ENCODE results near the gene CTTNBP2NL.
"Not testable (repeated sequence)": the region's sequence is repeated elsewhere in the genome, so short reads cannot be mapped to it uniquely, and the experiment has no call there.

Gene CTTNBP2NL

GRCh38 chr1:112389689-112390088 lies 6.3 kb upstream of the CTTNBP2NL start:
- H3K27ac ChIP-seq (ENCODE audit: low read length): peak overlapping the region; percentile 5
- H3K4me3 ChIP-seq (ENCODE audit: low read depth in 1 of 2, low read length in 2 of 2): no peak overlapping the region
- no peaks in the 10 kb centered on the region for H3K9me3 ChIP-seq (ENCODE audit: control insufficient read depth in 1 of 2, low read length in 2 of 2)
- H3K27me3 ChIP-seq (ENCODE audit: low read depth, low read length): no peaks in the 10 kb centered on the region
- no peaks in the 10 kb centered on the region for H3K36me3 ChIP-seq (ENCODE audit: control insufficient read depth in 1 of 2, insufficient read depth in 2 of 2, low read length in 2 of 2)
- peaks cover 16 to 17% of the 10 kb centered on the region in 2 donors for H3K4me1 ChIP-seq (ENCODE audit: control insufficient read depth in 1 of 2, insufficient read depth in 2 of 2, low read length in 2 of 2)

- not testable (repeated sequence) for H3K9me3 ChIP-seq (ENCODE audit: control insufficient read depth in 1 of 2, low read length in 2 of 2); H3K27me3 ChIP-seq (ENCODE audit: low read depth, low read length); H3K36me3 ChIP-seq (ENCODE audit: control insufficient read depth in 1 of 2, insufficient read depth in 2 of 2, low read length in 2 of 2)
- H3K4me3 ChIP-seq (ENCODE audit: low read depth in 1 of 2, low read length in 2 of 2): peak overlapping the region; percentile 62 to 81
- H3K27ac ChIP-seq (ENCODE audit: low read length): peak overlapping the region; percentile 91
- peaks cover 21 to 22% of the 10 kb centered on the region in 2 donors for H3K4me1 ChIP-seq (ENCODE audit: control insufficient read depth in 1 of 2, insufficient read depth in 2 of 2, low read length in 2 of 2)
Observed at GRCh38 chr1:112390335-112390734, 5.7 kb upstream of the CTTNBP2NL start.

GRCh38 chr1:112390775-112391602 lies 5.0 kb upstream of the CTTNBP2NL start:
- Histone ChIP-seq H3K27me3 (ENCODE audit: low read depth, low read length) (no peaks in the 10 kb centered on the region), H3K4me1 (ENCODE audit: control insufficient read depth in 1 of 2, insufficient read depth in 2 of 2, low read length in 2 of 2) (peaks cover 24 to 26% of the 10 kb centered on the region in 2 donors), H3K4me3 (ENCODE audit: low read depth in 1 of 2, low read length in 2 of 2) (peak overlapping the region; percentile 62 to 81), H3K27ac (ENCODE audit: low read length) (peak overlapping the region; percentile 91), H3K36me3 (ENCODE audit: control insufficient read depth in 1 of 2, insufficient read depth in 2 of 2, low read length in 2 of 2) (peaks cover 0 to 4% of the 10 kb centered on the region in 2 donors), H3K9me3 (ENCODE audit: control insufficient read depth in 1 of 2, low read length in 2 of 2) (no peaks in the 10 kb centered on the region)

DNA sequence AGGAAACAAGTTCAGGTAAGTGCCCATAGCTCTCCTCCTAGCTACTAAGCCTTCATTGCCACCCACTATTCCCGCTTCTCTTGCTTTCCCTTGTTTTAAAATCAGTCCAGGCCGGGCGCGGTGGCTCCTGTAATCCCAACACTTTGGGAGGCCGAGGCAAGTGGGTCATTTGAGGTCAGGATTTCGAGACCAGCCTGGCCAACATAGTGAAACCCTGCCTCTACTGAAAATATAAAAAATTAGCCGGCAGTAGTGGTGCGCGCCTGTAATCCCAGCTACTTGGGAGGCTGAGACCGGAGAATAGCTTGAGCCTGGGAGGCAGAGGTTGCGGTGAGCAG lies 4.4 kb upstream of the CTTNBP2NL start:
- peak overlapping the region; percentile 91 for H3K27ac ChIP-seq (ENCODE audit: low read length)
- H3K9me3 ChIP-seq (ENCODE audit: control insufficient read depth in 1 of 2, low read length in 2 of 2): no peaks in the 10 kb centered on the region
- peaks cover 24 to 26% of the 10 kb centered on the region in 2 donors for H3K4me1 ChIP-seq (ENCODE audit: control insufficient read depth in 1 of 2, insufficient read depth in 2 of 2, low read length in 2 of 2)
- peaks cover 0 to 4% of the 10 kb centered on the region in 2 donors for H3K36me3 ChIP-seq (ENCODE audit: control insufficient read depth in 1 of 2, insufficient read depth in 2 of 2, low read length in 2 of 2)
- no peaks in the 10 kb centered on the region for H3K27me3 ChIP-seq (ENCODE audit: low read depth, low read length)
- peak overlapping the region; percentile 62 to 81 for H3K4me3 ChIP-seq (ENCODE audit: low read depth in 1 of 2, low read length in 2 of 2)

- peak overlapping the region; percentile 96 for H3K27ac ChIP-seq (ENCODE audit: low read length)
- H3K4me3 ChIP-seq (ENCODE audit: low read depth in 1 of 2, low read length in 2 of 2): peak overlapping the region; percentile 2 to 24
- H3K9me3 ChIP-seq (ENCODE audit: control insufficient read depth in 1 of 2, low read length in 2 of 2): no peaks in the 10 kb centered on the region
- H3K36me3 ChIP-seq (ENCODE audit: control insufficient read depth in 1 of 2, insufficient read depth in 2 of 2, low read length in 2 of 2): peaks cover 0 to 4% of the 10 kb centered on the region in 2 donors
- H3K4me1 ChIP-seq (ENCODE audit: control insufficient read depth in 1 of 2, insufficient read depth in 2 of 2, low read length in 2 of 2): peaks cover 34 to 39% of the 10 kb centered on the region in 2 donors
- no peaks in the 10 kb centered on the region for H3K27me3 ChIP-seq (ENCODE audit: low read depth, low read length)
Observed at GRCh38 chr1:112393631-112393974, 2.4 kb upstream of the CTTNBP2NL start.

DNA sequence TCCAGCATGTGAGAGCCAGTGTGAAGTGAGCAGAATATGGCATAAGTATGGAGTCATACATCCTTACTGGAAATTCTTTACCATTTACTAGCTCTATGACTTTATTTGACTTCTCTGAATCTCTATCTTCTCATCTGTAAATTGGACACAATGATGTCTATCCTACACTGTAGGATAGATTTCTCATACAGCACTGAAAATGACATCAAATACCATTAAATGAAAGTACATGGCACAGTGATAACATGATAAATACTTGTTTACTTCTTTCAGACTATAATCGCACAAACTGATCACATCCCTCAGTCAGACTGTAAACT lies 1.3 kb upstream of the CTTNBP2NL start:
- Histone ChIP-seq H3K27ac (ENCODE audit: low read length) (peak overlapping the region; percentile 96), H3K36me3 (ENCODE audit: control insufficient read depth in 1 of 2, insufficient read depth in 2 of 2, low read length in 2 of 2) (peaks cover 0 to 4% of the 10 kb centered on the region in 2 donors), H3K9me3 (ENCODE audit: control insufficient read depth in 1 of 2, low read length in 2 of 2) (no peaks in the 10 kb centered on the region), H3K4me1 (ENCODE audit: control insufficient read depth in 1 of 2, insufficient read depth in 2 of 2, low read length in 2 of 2) (peaks cover 34 to 39% of the 10 kb centered on the region in 2 donors), H3K4me3 (ENCODE audit: low read depth in 1 of 2, low read length in 2 of 2) (peak overlapping the region; percentile 5 to 17), H3K27me3 (ENCODE audit: low read depth, low read length) (no peaks in the 10 kb centered on the region)

- Histone ChIP-seq H3K4me3 (ENCODE audit: low read depth in 1 of 2, low read length in 2 of 2) (peak overlapping the region; percentile 97 to 99), H3K9me3 (ENCODE audit: control insufficient read depth in 1 of 2, low read length in 2 of 2) (no peaks in the 10 kb centered on the region), H3K4me1 (ENCODE audit: control insufficient read depth in 1 of 2, insufficient read depth in 2 of 2, low read length in 2 of 2) (peaks cover 34 to 39% of the 10 kb centered on the region in 2 donors), H3K27me3 (ENCODE audit: low read depth, low read length) (no peaks in the 10 kb centered on the region), H3K27ac (ENCODE audit: low read length) (peak overlapping the region; percentile 96), H3K36me3 (ENCODE audit: control insufficient read depth in 1 of 2, insufficient read depth in 2 of 2, low read length in 2 of 2) (peaks cover 0 to 4% of the 10 kb centered on the region in 2 donors)
Observed at GRCh38 chr1:112395256-112395820, 676 bp upstream of the CTTNBP2NL start.

GRCh38 chr1:112396653-112397471 lies 848 bp downstream of the CTTNBP2NL start:
- Histone ChIP-seq H3K27me3 (ENCODE audit: low read depth, low read length) (no peaks in the 10 kb centered on the region), H3K36me3 (ENCODE audit: control insufficient read depth in 1 of 2, insufficient read depth in 2 of 2, low read length in 2 of 2) (peaks cover 0 to 4% of the 10 kb centered on the region in 2 donors), H3K27ac (ENCODE audit: low read length) (peak overlapping the region; percentile 96), H3K4me1 (ENCODE audit: control insufficient read depth in 1 of 2, insufficient read depth in 2 of 2, low read length in 2 of 2) (peaks cover 28 to 30% of the 10 kb centered on the region in 2 donors), H3K4me3 (ENCODE audit: low read depth in 1 of 2, low read length in 2 of 2) (peak overlapping the region; percentile 97 to 99), H3K9me3 (ENCODE audit: control insufficient read depth in 1 of 2, low read length in 2 of 2) (no peaks in the 10 kb centered on the region)

GRCh38 chr1:112397841-112398240 lies 1.8 kb downstream of the CTTNBP2NL start:
- H3K27me3 ChIP-seq (ENCODE audit: low read depth, low read length): no peaks in the 10 kb centered on the region
- H3K4me3 ChIP-seq (ENCODE audit: low read depth in 1 of 2, low read length in 2 of 2): peak overlapping the region; percentile 97 to 99
- H3K9me3 ChIP-seq (ENCODE audit: control insufficient read depth in 1 of 2, low read length in 2 of 2): no peaks in the 10 kb centered on the region
- peaks cover 27 to 28% of the 10 kb centered on the region in 2 donors for H3K4me1 ChIP-seq (ENCODE audit: control insufficient read depth in 1 of 2, insufficient read depth in 2 of 2, low read length in 2 of 2)
- H3K36me3 ChIP-seq (ENCODE audit: control insufficient read depth in 1 of 2, insufficient read depth in 2 of 2, low read length in 2 of 2): peaks cover 0 to 4% of the 10 kb centered on the region in 2 donors
- H3K27ac ChIP-seq (ENCODE audit: low read length): peak overlapping the region; percentile 19

- H3K9me3 ChIP-seq (ENCODE audit: control insufficient read depth in 1 of 2, low read length in 2 of 2): no peaks in the 10 kb centered on the region
- peaks cover 24% of the 10 kb centered on the region in 2 donors for H3K4me1 ChIP-seq (ENCODE audit: control insufficient read depth in 1 of 2, insufficient read depth in 2 of 2, low read length in 2 of 2)
- no peaks in the 10 kb centered on the region for H3K27me3 ChIP-seq (ENCODE audit: low read depth, low read length)
- no peak overlapping the region for H3K4me3 ChIP-seq (ENCODE audit: low read depth in 1 of 2, low read length in 2 of 2)
- H3K27ac ChIP-seq (ENCODE audit: low read length): no peak overlapping the region
- peaks cover 0 to 4% of the 10 kb centered on the region in 2 donors for H3K36me3 ChIP-seq (ENCODE audit: control insufficient read depth in 1 of 2, insufficient read depth in 2 of 2, low read length in 2 of 2)
Observed at GRCh38 chr1:112399456-112399855, 3.4 kb downstream of the CTTNBP2NL start.

- H3K27ac ChIP-seq (ENCODE audit: low read length); H3K9me3 ChIP-seq (ENCODE audit: control insufficient read depth in 1 of 2, low read length in 2 of 2); H3K36me3 ChIP-seq (ENCODE audit: control insufficient read depth in 1 of 2, insufficient read depth in 2 of 2, low read length in 2 of 2); H3K4me3 ChIP-seq (ENCODE audit: low read depth in 1 of 2, low read length in 2 of 2); H3K27me3 ChIP-seq (ENCODE audit: low read depth, low read length): not testable (repeated sequence)
- H3K4me1 ChIP-seq (ENCODE audit: control insufficient read depth in 1 of 2, insufficient read depth in 2 of 2, low read length in 2 of 2): peaks cover 13 to 14% of the 10 kb centered on the region in 2 donors
Observed at GRCh38 chr1:112400706-112401105, 4.7 kb downstream of the CTTNBP2NL start.

Measured in muscle layer of duodenum (tissue), 2 donors.